Smooth muscle cell (in vitro differentiated cells): ENCODE data around the gene HOXA13. TPM values are rescaled to one million over a fixed set of nuclear protein-coding genes. Genes with fewer than 3 reads are reported as not detected.

Experiments used
- DNase-seq: peaks from one replicate; lab custom pipeline; 2025; ENCODE audit not compliant: unreplicated experiment; lab: John Stamatoyannopoulos, UW
- H2AFZ ChIP-seq: fragments of 200-600 bp; sonication (generic); 2 replicates; pipeline ENCODE4 v1.6.0; 2016; ENCODE audit warnings: antibody characterized with exemption, low read depth, mild to moderate bottlenecking
- H3F3A ChIP-seq: fragments of 200-600 bp; sonication (generic); 2 replicates; pipeline ENCODE4 v1.6.0; 2017; ENCODE audit warnings: antibody characterized with exemption, low read depth
- H3K27ac ChIP-seq: fragments of 200-600 bp; sonication (generic); 2 replicates; pipeline ENCODE4 v1.5.1; 2016; ENCODE audit warnings: low read depth, mild to moderate bottlenecking
- H3K27me3 ChIP-seq: fragments of 200-600 bp; sonication (generic); 2 replicates; pipeline ENCODE4 v1.6.1; 2016; ENCODE audit warnings: low read depth, mild to moderate bottlenecking
- H3K36me3 ChIP-seq: fragments of 200-600 bp; sonication (generic); 2 replicates; pipeline ENCODE4 v1.5.1; 2016; ENCODE audit warnings: low read depth
- H3K4me1 ChIP-seq: fragments of 200-600 bp; sonication (generic); 2 replicates; pipeline ENCODE4 v1.5.1; 2016; ENCODE audit warnings: low read depth
- H3K4me2 ChIP-seq: fragments of 200-600 bp; sonication (generic); 2 replicates; pipeline ENCODE4 v1.6.0; 2016; ENCODE audit warnings: mild to moderate bottlenecking
- H3K4me3 ChIP-seq: fragments of 200-600 bp; sonication (generic); 2 replicates; pipeline ENCODE4 v1.5.1; 2016; ENCODE audit warnings: mild to moderate bottlenecking
- H3K79me2 ChIP-seq: fragments of 200-600 bp; sonication (generic); 2 replicates; pipeline ENCODE4 v1.6.0; 2016; ENCODE audit warnings: low read depth, mild to moderate bottlenecking
- H3K9ac ChIP-seq: fragments of 200-600 bp; sonication (generic); 2 replicates; pipeline ENCODE4 v1.6.0; 2016; ENCODE audit warnings: low read depth
- H3K9me3 ChIP-seq: fragments of 200-600 bp; sonication (generic); replicated peaks from 2 replicates; pipeline ENCODE4 v1.5.1; 2016; ENCODE audit warnings: low read depth
- H4K20me1 ChIP-seq: fragments of 200-600 bp; sonication (generic); 2 replicates; pipeline ENCODE4 v1.6.0; 2016; ENCODE audit warnings: low read depth
- CTCF ChIP-seq: fragments of 200-600 bp; sonication (generic); IDR thresholded peaks from 2 replicates; pipeline ENCODE4 v1.5.1; 2017; ENCODE audit warnings: borderline replicate concordance, mild to moderate bottlenecking, antibody characterized with exemption; ENCODE audit not compliant: insufficient read depth, poor library complexity, severe bottlenecking
- WGBS: methylation state at CpG from one replicate; pipeline ENCODE4 v1.1.7; 2016; ENCODE audit warnings: low lambda C conversion rate; 5-methylcytosine and 5-hydroxymethylcytosine counted together
- polyA plus RNA-seq: library from polyadenylated mRNA; unstranded; fragments of >200 nt; fragmentation: Nextera tagmentation; extraction: Ambion mirVana; gene quantifications from 2 replicates; pipeline ENCODE4 v1.2.1, GENCODE V29; 2016
- total RNA-seq: library from RNA; depleted of rRNA; stranded (reverse); fragments of >200 nt; gene quantifications from 2 replicates; pipeline ENCODE4 v1.2.3, GENCODE V29; 2014

Gene HOXA13
- total and polyA plus RNA-seq, 2 experiments from 2014 or later, result 10.0 to 14.2 TPM

- no peak for DNase-seq
- Histone ChIP-seq H3K4me2 (peak overlapping the region; percentile 86), H3K27ac (peak overlapping the region; percentile 52), H3K4me3 (peak overlapping the region; percentile 56), H3K36me3 (no peaks in the 10 kb centered on the region), H3K27me3 (peaks cover 19% of the 10 kb centered on the region), H4K20me1 (peaks cover 33% of the 10 kb centered on the region), H3K9me3 (no peaks in the 10 kb centered on the region), H3K4me1 (no peaks in the 10 kb centered on the region), H3K9ac (no peak overlapping the region), H3K79me2 (peaks cover 87% of the 10 kb centered on the region), H2AFZ (peak overlapping the region; percentile 23), H3F3A (peaks cover 13% of the 10 kb centered on the region)
- WGBS, result 13% methylated on average over 14 of the region's 14 CpGs
- no peak for TF ChIP-seq CTCF
Observed at GRCh38 chr7:27200761-27201579, 1.1 kb upstream of the HOXA13 start.

- H3K4me1 ChIP-seq, result no peaks in the 10 kb centered on the region
- no peak for TF ChIP-seq CTCF
- no peaks in the 10 kb centered on the region for H3K36me3 ChIP-seq
- under 1% methylated on average over 88 of the region's 93 CpGs for WGBS
- peak overlapping the region; percentile 89 for H3K4me2 ChIP-seq
- H4K20me1 ChIP-seq, result peaks cover 45% of the 10 kb centered on the region
- no peak overlapping the region for H3K27ac ChIP-seq
- H3K9ac ChIP-seq, result peak overlapping the region; percentile 52
- no peak for DNase-seq
- peaks cover 6% of the 10 kb centered on the region for H3K27me3 ChIP-seq
- peaks cover 87% of the 10 kb centered on the region for H3K79me2 ChIP-seq
- peaks cover 13% of the 10 kb centered on the region for H3F3A ChIP-seq
- peak overlapping the region; percentile 67 for H3K4me3 ChIP-seq
- no peaks in the 10 kb centered on the region for H3K9me3 ChIP-seq
- no peak overlapping the region for H2AFZ ChIP-seq
Observed at GRCh38 chr7:27198871-27199801, 755 bp downstream of the HOXA13 start.

GRCh38 chr7:27198138-27198841, 1.6 kb downstream of the HOXA13 start:
- DNase-seq, result no peak
- no peak overlapping the region for H3K27ac ChIP-seq
- H3K79me2 ChIP-seq, result peaks cover 87% of the 10 kb centered on the region
- peak overlapping the region; percentile 89 for H3K4me2 ChIP-seq
- no peak for TF ChIP-seq CTCF
- peaks cover 13% of the 10 kb centered on the region for H3F3A ChIP-seq
- no peaks in the 10 kb centered on the region for H3K4me1 ChIP-seq
- H2AFZ ChIP-seq, result no peak overlapping the region
- peaks cover 45% of the 10 kb centered on the region for H4K20me1 ChIP-seq
- peak overlapping the region; percentile 52 for H3K9ac ChIP-seq
- WGBS, result 6% methylated on average over 29 of the region's 29 CpGs
- no peaks in the 10 kb centered on the region for H3K9me3 ChIP-seq
- H3K36me3 ChIP-seq, result no peaks in the 10 kb centered on the region
- no peaks in the 10 kb centered on the region for H3K27me3 ChIP-seq
- peak overlapping the region; percentile 67 for H3K4me3 ChIP-seq
